HepG2 (cell line): ENCODE data around the gene GRM2. TPM values are rescaled to one million over a fixed set of nuclear protein-coding genes. Genes with fewer than 3 reads are reported as not detected.

Experiments used
- ATAC-seq: fragments of 200-7000 bp; cut with Tn5 transposase; 3 replicates; pipeline ENCODE4 v1.9.1; 2020; ENCODE audit warnings: mild to moderate bottlenecking, moderate library complexity
- BruUV-seq: library from RNA; stranded (reverse); fragments of 400-500 nt; replicated peaks from 2 replicates; lab custom pipeline; 2021; lab: Mats Ljungman, UMichigan
- CTCF ChIA-PET: fragments of 300-600 bp; formaldehyde crosslinking; extraction: SDS; loops from one replicate; lab custom pipeline; 2021; ENCODE audit warnings: low total read pairs, inconsistent platforms, low intra/inter-chr PET ratio; lab: Yijun Ruan, JAX
- POLR2A ChIA-PET: fragments of 350-600 bp; sonication (Branson Sonifier 250); formaldehyde crosslinking; loops from one replicate; lab custom pipeline; 2020; ENCODE audit warnings: antibody characterized with exemption, inconsistent platforms; lab: Yijun Ruan, JAX
- DNase-seq: peaks from one replicate; pipeline ENCODE4 v3.0.0-alpha.2; 2015; ENCODE audit warnings: low spot score
- FAIRE-seq: peaks from 3 replicates; lab custom pipeline; 2011; peaks lifted over from hg19 to GRCh38; lab: Jason Lieb, UNC
- H2AFZ ChIP-seq: one replicate; pipeline ENCODE4 v1.6.1; 2011; ENCODE audit warnings: low read length, inconsistent platforms
- H3K27ac ChIP-seq: fragments of 300-600 bp; 3 replicates; pipeline ENCODE4 v1.8.0; 2011; ENCODE audit warnings: mixed run types, mild to moderate bottlenecking, mixed read lengths, low read length, inconsistent platforms; ENCODE audit not compliant: insufficient read depth; ENCODE audit errors: extremely low read length
- H3K27me3 ChIP-seq, 2 experiments: fragments of 200-600 bp in 1 of 2; 2 replicates in 1 of 2; 3 replicates in 1 of 2; pipeline versions ENCODE4 v1.6.0 to v1.8.0; 2011; ENCODE audit warnings: low read length in 2 of 2, mild to moderate bottlenecking in 2 of 2, moderate library complexity in 2 of 2, inconsistent platforms in 1 of 2; ENCODE audit not compliant: insufficient read depth in 2 of 2, control insufficient read depth in 1 of 2
- H3K36me3 ChIP-seq, 2 experiments: fragments of 200-600 bp in 1 of 2; replicated peaks in 1 of 2; 2 replicates in 1 of 2; 3 replicates in 1 of 2; pipeline versions ENCODE4 v1.5.1 to v1.8.0; 2011; ENCODE audit warnings: low read length in 2 of 2, inconsistent platforms in 1 of 2; ENCODE audit not compliant: insufficient read depth in 2 of 2, control insufficient read depth in 1 of 2
- H3K4me1 ChIP-seq: 2 replicates; pipeline ENCODE4 v1.5.1; 2012; ENCODE audit warnings: low read length, inconsistent platforms; ENCODE audit not compliant: insufficient read depth
- H3K4me2 ChIP-seq: 2 replicates; pipeline ENCODE4 v1.6.0; 2011; ENCODE audit warnings: low read depth, low read length, inconsistent platforms
- H3K4me3 ChIP-seq, 3 experiments: fragments of 200-600 bp in 1 of 3; sonication (generic), shearing (Covaris generic) in 1 of 3; replicated peaks in 1 of 3; 2 replicates each; pipeline ENCODE4 v1.5.1; 2011 to 2016; ENCODE audit warnings: low read length in 3 of 3, inconsistent platforms in 2 of 3, low read depth in 2 of 3, mild to moderate bottlenecking in 2 of 3, control low read depth in 1 of 3, mixed read lengths in 1 of 3; ENCODE audit not compliant: insufficient read depth in 1 of 3
- H3K79me2 ChIP-seq: one replicate; pipeline ENCODE4 v1.6.1; 2011; ENCODE audit warnings: low read length, inconsistent platforms; ENCODE audit not compliant: insufficient read depth
- H3K9ac ChIP-seq: 2 replicates; pipeline ENCODE4 v1.6.0; 2011; ENCODE audit warnings: mild to moderate bottlenecking, low read depth, low read length, inconsistent platforms; ENCODE audit not compliant: insufficient read depth
- H3K9me3 ChIP-seq: 2 replicates; pipeline ENCODE4 v1.5.1; 2012; ENCODE audit warnings: mild to moderate bottlenecking, low read length
- H4K20me1 ChIP-seq: 2 replicates; pipeline ENCODE4 v1.6.0; 2011; ENCODE audit warnings: inconsistent platforms, mild to moderate bottlenecking, low read length, moderate library complexity; ENCODE audit not compliant: insufficient read depth
- AGO1 ChIP-seq: fragments of 200-400 bp; formaldehyde crosslinking; IDR thresholded peaks from 2 replicates; pipeline ENCODE4 v1.6.1; 2017; ENCODE audit warnings: mild to moderate bottlenecking, low read depth, low read length, moderate library complexity; ENCODE audit not compliant: poor library complexity, severe bottlenecking
- ETS1 ChIP-seq: sonication (generic); formaldehyde crosslinking; IDR thresholded peaks from 2 replicates; pipeline ENCODE4 v1.4.0; 2020; ENCODE audit warnings: missing genetic modification reagents
- GMEB2 ChIP-seq: IDR thresholded peaks from 2 replicates; pipeline ENCODE4 v1.6.1; 2016; ENCODE audit warnings: missing biosample characterization, missing genetic modification reagents, low read depth
- HMGA1 ChIP-seq: sonication (generic); formaldehyde crosslinking; conservative IDR thresholded peaks from 2 replicates; pipeline ENCODE4 v1.4.0; 2020; ENCODE audit warnings: missing genetic modification reagents
- HNF4G ChIP-seq, 2 experiments: sonication (generic) in 1 of 2; formaldehyde crosslinking in 1 of 2; IDR thresholded peaks; 2 replicates each; pipeline versions ENCODE4 v1.4.0 to v1.6.1; 2011 to 2020; ENCODE audit warnings: borderline replicate concordance in 2 of 2, low read depth in 2 of 2, mild to moderate bottlenecking in 2 of 2, low read length in 1 of 2, missing genetic modification reagents in 1 of 2, moderate library complexity in 1 of 2
- KMT2B ChIP-seq: IDR thresholded peaks from 2 replicates; pipeline ENCODE4 v1.6.1; 2016; ENCODE audit warnings: missing genetic modification reagents, missing compliant biosample characterization
- MXD1 ChIP-seq: sonication (generic); formaldehyde crosslinking; IDR thresholded peaks from 2 replicates; pipeline ENCODE4 v1.4.0; 2020; ENCODE audit warnings: mild to moderate bottlenecking, missing genetic modification reagents
- PHF20 ChIP-seq: sonication (generic); formaldehyde crosslinking; IDR thresholded peaks from 2 replicates; pipeline ENCODE4 v1.5.0; 2020; ENCODE audit warnings: mild to moderate bottlenecking, missing genetic modification reagents
- PTBP1 ChIP-seq: fragments of 200-400 bp; formaldehyde crosslinking; IDR thresholded peaks from 2 replicates; pipeline ENCODE4 v1.6.1; 2018; ENCODE audit warnings: low read length, low read depth; ENCODE audit not compliant: poor library complexity, severe bottlenecking
- SNAI1 ChIP-seq: sonication (generic); formaldehyde crosslinking; IDR thresholded peaks from 2 replicates; pipeline ENCODE4 v1.5.0; 2020; ENCODE audit warnings: mild to moderate bottlenecking, missing genetic modification reagents, borderline replicate concordance
- ZFX ChIP-seq: sonication (generic); formaldehyde crosslinking; IDR thresholded peaks from 2 replicates; pipeline ENCODE4 v1.4.0; 2020; ENCODE audit warnings: mild to moderate bottlenecking, low read depth, missing genetic modification reagents, moderate library complexity
- ZIK1 ChIP-seq: sonication (generic); formaldehyde crosslinking; IDR thresholded peaks from 2 replicates; pipeline ENCODE4 v1.5.0; 2020; ENCODE audit warnings: mild to moderate bottlenecking, low read depth, missing genetic modification reagents, borderline replicate concordance
- ZNF124 ChIP-seq: sonication (generic); formaldehyde crosslinking; IDR thresholded peaks from 2 replicates; pipeline ENCODE4 v1.4.0; 2020; ENCODE audit warnings: missing genetic modification reagents
- ZNF329 ChIP-seq: sonication (generic); formaldehyde crosslinking; IDR thresholded peaks from 2 replicates; pipeline ENCODE4 v1.9.0; 2021; ENCODE audit warnings: low read depth, mild to moderate bottlenecking, missing genetic modification reagents
- ZNF678 ChIP-seq: sonication (generic); formaldehyde crosslinking; IDR thresholded peaks from 2 replicates; pipeline ENCODE4 v1.4.0; 2020; ENCODE audit warnings: mild to moderate bottlenecking, missing genetic modification reagents
- WGBS: methylation state at CpG from one replicate; pipeline ENCODE4 v1.1.6; 2017; ENCODE audit warnings: low lambda C conversion rate; 5-methylcytosine and 5-hydroxymethylcytosine counted together
- in situ Hi-C: cut with HindIII; loops from 2 replicates; pipeline ENCODE4 v1.10.0; 2017; ENCODE audit warnings: low pct_unique_long_range_greater_than_20kb; ENCODE audit not compliant: extremely low pct_ligation_motif_present
- intact Hi-C: fragments of 100-400 bp; cut with micrococcal nuclease; formaldehyde crosslinking; loops from one replicate; pipeline ENCODE4 v1.10.0; 2022; ENCODE audit not compliant: unreplicated experiment
- polyA plus RNA-seq, 8 experiments: library from polyadenylated mRNA; depleted of rRNA in 3 of 8; stranded (reverse) in 7 of 8; unstranded in 1 of 8; fragments of >200 nt; fragmentation: Illumina TruSeq in 4 of 8; extraction: Trizol in 4 of 8; gene quantifications; 2 replicates each; pipeline versions ENCODE4 v1.2.1 to v1.2.3, GENCODE V29; 2011 to 2016; ENCODE audit warnings: low read depth in 4 of 8, missing spikeins in 1 of 8, mixed read lengths in 1 of 8; ENCODE audit not compliant: insufficient read depth in 1 of 8
- total RNA-seq, 5 experiments: library from RNA; depleted of rRNA; stranded (reverse); fragments of >200 nt; fragmentation: Illumina TruSeq; extraction: Trizol; gene quantifications; 2 replicates each; pipeline ENCODE4 v1.2.3, GENCODE V29; 2016; ENCODE audit warnings: low read depth in 1 of 5
- TF ChIP-seq, protein P1 (sequence below): sonication (generic); formaldehyde crosslinking; IDR thresholded peaks from 2 replicates; pipeline ENCODE4 v1.4.0; 2020; ENCODE audit warnings: low read depth, mild to moderate bottlenecking, missing genetic modification reagents
- TF ChIP-seq, protein P2 (sequence below): sonication (generic); formaldehyde crosslinking; IDR thresholded peaks from 2 replicates; pipeline ENCODE4 v1.5.0; 2020; ENCODE audit warnings: mild to moderate bottlenecking, missing genetic modification reagents, borderline replicate concordance

GRM2 gene
- total and polyA plus RNA-seq, 2 of the 13 experiments (the other 11 are each of a cell fraction or from before 2014, with no cell fraction given), result 0.04 to 0.07 TPM

- TF ChIP-seq ETS1 (CRISPR knock-in tag) (no peak), ZFX (CRISPR knock-in tag) (no peak), ZNF124 (CRISPR knock-in tag) (no peak), ZNF329 (CRISPR knock-in tag) (no peak), MXD1 (CRISPR knock-in tag) (no peak), KMT2B (CRISPR knock-in tag) (no peak), SNAI1 (CRISPR knock-in tag) (no peak), PTBP1 (no peak), HNF4G (IDR thresholded peaks at IDR 0.05; ENCODE audit: borderline replicate concordance, low read depth, low read length) (no peak), HNF4G (CRISPR knock-in tag; IDR thresholded peaks at IDR 0.05; ENCODE audit: borderline replicate concordance, low read depth) (no peak), ZNF678 (no peak), PHF20 (CRISPR knock-in tag) (no peak), GMEB2 (CRISPR knock-in tag) (no peak), ZIK1 (CRISPR knock-in tag) (no peak), HMGA1 (CRISPR knock-in tag) (no peak), AGO1 (no peak)
- TF ChIP-seq, protein P1, sequence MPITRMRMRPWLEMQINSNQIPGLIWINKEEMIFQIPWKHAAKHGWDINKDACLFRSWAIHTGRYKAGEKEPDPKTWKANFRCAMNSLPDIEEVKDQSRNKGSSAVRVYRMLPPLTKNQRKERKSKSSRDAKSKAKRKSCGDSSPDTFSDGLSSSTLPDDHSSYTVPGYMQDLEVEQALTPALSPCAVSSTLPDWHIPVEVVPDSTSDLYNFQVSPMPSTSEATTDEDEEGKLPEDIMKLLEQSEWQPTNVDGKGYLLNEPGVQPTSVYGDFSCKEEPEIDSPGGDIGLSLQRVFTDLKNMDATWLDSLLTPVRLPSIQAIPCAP (CRISPR knock-in tag), result no peak
- TF ChIP-seq, protein P2, sequence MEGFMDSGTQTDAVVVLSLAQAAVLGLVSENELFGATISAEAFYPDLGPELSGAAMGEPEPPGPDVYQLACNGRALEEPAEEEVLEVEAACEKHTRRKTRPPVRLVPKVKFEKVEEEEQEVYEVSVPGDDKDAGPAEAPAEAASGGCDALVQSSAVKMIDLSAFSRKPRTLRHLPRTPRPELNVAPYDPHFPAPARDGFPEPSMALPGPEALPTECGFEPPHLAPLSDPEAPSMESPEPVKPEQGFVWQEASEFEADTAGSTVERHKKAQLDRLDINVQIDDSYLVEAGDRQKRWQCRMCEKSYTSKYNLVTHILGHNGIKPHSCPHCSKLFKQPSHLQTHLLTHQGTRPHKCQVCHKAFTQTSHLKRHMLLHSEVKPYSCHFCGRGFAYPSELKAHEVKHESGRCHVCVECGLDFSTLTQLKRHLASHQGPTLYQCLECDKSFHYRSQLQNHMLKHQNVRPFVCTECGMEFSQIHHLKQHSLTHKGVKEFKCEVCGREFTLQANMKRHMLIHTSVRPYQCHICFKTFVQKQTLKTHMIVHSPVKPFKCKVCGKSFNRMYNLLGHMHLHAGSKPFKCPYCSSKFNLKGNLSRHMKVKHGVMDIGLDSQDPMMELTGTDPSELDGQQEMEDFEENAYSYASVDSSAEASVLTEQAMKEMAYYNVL (CRISPR knock-in tag), result no peak
- no peaks in the 10 kb centered on the region; a peak in 1 of 5 replicates for H3K27me3 ChIP-seq
- BruUV-seq, result no TSS peak
- in situ Hi-C loops (no loop called here), intact Hi-C loops (no loop called here)
- peaks cover 3% of the 10 kb centered on the region for H3K79me2 ChIP-seq
- no peak overlapping the region for H3K27ac ChIP-seq
- peaks cover 28 to 56% of the 10 kb centered on the region in 2 experiments for H3K36me3 ChIP-seq
- 0 out of 2 replicates have a peak, but pooled peaks cover 7% of the 10 kb centered on the region for H3K4me1 ChIP-seq
- no peak overlapping the region for H3K4me3 ChIP-seq
- H3K9me3 ChIP-seq, result no peaks in the 10 kb centered on the region
- ChIA-PET POLR2A (no interaction called here), CTCF (no interaction called here)
- H3K4me2 ChIP-seq, result no peak overlapping the region
- H3K9ac ChIP-seq, result no peak overlapping the region
- ATAC-seq, result no peak
- peaks cover 1% of the 10 kb centered on the region; the same call in 1 of the 2 replicates for H4K20me1 ChIP-seq
- no peak for FAIRE-seq
- WGBS, result over 99% methylated on average over 8 of the region's 10 CpGs
- H2AFZ ChIP-seq, result no peak overlapping the region
- DNase-seq, result no peak
Measured at GRCh38 chr3:51686512-51687215, 20.2 kb upstream of the GRM2 start.
